Fibroblast of mammary gland (primary cell): ENCODE data around the gene HRH2.

Experiments used
- DNase-seq: peaks from one replicate; pipeline ENCODE4 v3.0.0-alpha.2; 2010; ENCODE audit warnings: low read depth
- H3K4me3 ChIP-seq: 2 replicates; pipeline ENCODE4 v1.5.1; 2011; ENCODE audit warnings: low read depth, mild to moderate bottlenecking, low read length, moderate library complexity; ENCODE audit not compliant: control insufficient read depth
- CTCF ChIP-seq: conservative IDR thresholded peaks from 2 replicates; pipeline ENCODE4 v1.5.1; 2011; ENCODE audit warnings: low read depth, low read length, inconsistent platforms; ENCODE audit not compliant: control insufficient read depth, insufficient read depth

Gene HRH2

DNA sequence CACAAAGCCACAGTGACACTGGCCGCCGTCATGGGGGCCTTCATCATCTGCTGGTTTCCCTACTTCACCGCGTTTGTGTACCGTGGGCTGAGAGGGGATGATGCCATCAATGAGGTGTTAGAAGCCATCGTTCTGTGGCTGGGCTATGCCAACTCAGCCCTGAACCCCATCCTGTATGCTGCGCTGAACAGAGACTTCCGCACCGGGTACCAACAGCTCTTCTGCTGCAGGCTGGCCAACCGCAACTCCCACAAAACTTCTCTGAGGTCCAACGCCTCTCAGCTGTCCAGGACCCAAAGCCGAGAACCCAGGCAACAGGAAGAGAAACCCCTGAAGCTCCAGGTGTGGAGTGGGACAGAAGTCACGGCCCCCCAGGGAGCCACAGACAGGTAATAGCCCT lies 26.1 kb downstream of the HRH2 start:
- DNase-seq = no peak
- TF ChIP-seq CTCF = no peak

DNA sequence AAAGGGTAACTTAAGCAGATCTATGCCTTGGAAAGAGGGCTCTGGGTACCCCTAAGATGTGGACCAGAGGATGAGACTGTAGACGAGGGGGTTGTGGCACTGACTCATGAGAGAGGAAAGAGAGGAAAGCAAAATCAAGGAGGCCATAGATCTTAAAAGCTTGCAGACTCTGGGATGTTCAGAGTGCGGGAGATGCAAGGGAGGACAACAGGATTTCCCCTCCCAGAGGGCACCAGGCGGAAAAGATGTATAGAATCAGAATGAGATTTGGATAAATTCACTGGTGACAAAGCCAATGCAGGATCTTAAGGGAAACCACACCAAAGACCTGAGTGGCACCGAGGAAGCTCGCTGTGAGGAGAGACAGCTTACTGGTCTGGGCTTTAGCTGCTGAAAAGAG lies 27.1 kb downstream of the HRH2 start:
- DNase-seq = no peak
- no peak for TF ChIP-seq CTCF
- no peak overlapping the region for H3K4me3 ChIP-seq

More for the DNA sequence above, 26.1 kb downstream of the HRH2 start:
- H3K4me3 ChIP-seq = no peak overlapping the region

- no peak overlapping the region for H3K4me3 ChIP-seq
- no peak for DNase-seq
- no peak for TF ChIP-seq CTCF
These were observed 28.0 kb downstream of the HRH2 start for GRCh38 chr5:175685701-175686350.

- DNase-seq = no peak
- TF ChIP-seq CTCF = no peak
These were observed 28.5 kb downstream of the HRH2 start for GRCh38 chr5:175686396-175686795.

GRCh38 chr5:175686826-175687225 lies 29.0 kb downstream of the HRH2 start:
- TF ChIP-seq CTCF = no peak
- H3K4me3 ChIP-seq = no peak overlapping the region
- DNase-seq = no peak

More at GRCh38 chr5:175686396-175686795, 28.5 kb downstream of the HRH2 start:
- H3K4me3 ChIP-seq = no peak overlapping the region

DNA sequence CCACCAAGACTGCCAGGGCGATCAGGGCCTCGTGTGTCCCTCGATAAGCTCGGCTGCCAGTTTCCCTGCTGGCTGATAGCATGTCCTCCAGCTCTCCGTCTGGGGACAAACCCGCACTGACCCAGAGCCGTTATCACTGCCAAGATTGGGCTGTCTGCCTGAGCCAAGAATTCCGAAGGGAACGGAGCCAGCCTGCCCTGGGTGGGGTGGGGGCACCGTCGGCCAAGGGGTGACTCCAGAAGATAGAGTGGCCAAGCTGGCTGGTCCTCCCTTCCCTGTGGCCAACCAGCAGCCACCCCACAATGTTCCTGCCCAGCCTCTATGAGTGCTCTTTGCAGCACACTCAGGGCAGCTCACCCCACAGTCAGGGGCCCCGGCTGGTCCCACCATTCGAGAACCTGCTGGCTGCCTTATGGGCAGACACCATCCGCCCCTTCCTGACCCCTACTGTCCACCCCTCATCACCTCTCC lies 29.4 kb downstream of the HRH2 start:
- no peak for TF ChIP-seq CTCF
- no peak overlapping the region for H3K4me3 ChIP-seq
- no peak for DNase-seq

DNA sequence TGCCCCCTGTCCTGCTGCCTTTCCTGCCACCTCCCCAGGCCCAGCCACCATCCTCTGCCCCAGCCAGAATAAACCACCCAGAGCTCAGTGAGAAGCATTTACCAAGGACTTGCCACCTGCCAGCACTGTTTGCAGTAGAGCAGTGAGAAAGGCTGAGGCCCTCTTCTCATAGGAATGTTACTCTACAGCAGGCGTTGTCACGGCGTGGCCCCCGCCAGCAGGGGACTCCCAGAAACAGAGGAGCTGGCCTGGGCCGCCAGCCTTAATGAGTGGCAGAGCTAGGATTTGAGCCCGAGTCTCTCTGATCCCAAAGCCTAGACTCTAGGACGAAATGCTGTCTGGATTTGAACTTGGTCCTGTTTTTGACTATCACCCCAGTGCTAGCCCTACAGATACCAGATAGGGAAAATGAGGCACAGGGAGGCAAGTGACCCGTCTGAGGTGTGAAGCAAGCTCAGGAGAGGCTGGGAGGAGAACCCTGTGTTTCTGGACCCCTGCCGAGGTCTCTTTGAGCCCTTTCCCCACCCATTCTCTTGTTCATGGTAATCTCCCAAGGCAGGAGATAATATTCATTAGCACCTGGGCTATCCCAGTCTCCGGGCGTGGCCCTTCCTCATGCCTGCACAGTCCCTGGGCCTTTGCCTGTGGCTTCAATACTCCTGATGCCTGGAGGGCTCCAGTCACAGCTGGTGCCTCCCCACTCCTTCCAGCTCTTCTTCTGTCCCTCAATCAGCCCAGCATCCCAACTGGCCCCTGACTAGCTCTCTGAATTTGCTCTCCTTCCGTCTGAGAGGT lies 30.7 kb downstream of the HRH2 start:
- H3K4me3 ChIP-seq = no peak overlapping the region
- no peak for TF ChIP-seq CTCF
- no peak for DNase-seq
